Heart left ventricle (tissue), 16 donors: ENCODE measurements around the gene CDCP1. TPM values are rescaled to one million over a fixed set of nuclear protein-coding genes. Genes with fewer than 3 reads are reported as not detected.
A peak's percentile ranks its signal among the peaks of the same experiment; 100 is the strongest.

Experiments used
- ATAC-seq, 4 donors: fragments of 200-7000 bp; cut with Tn5 transposase; one replicate each; pipeline ENCODE4 v1.9.1; 2020 to 2022; ENCODE audit warnings: moderate library complexity in 4 of 4, mild to moderate bottlenecking in 3 of 4, moderate number of reproducible peaks in 1 of 4
- DNase-seq, 5 donors: peaks; one replicate each; pipeline ENCODE4 v3.0.0-alpha.2; 2020
- H3K27ac ChIP-seq, 12 donors: fragments of 200-600 bp; sonication (generic) in 4 of 12; one replicate each; pipeline versions ENCODE4 v1.5.0 to v1.8.0; 2016 to 2022; ENCODE audit warnings: mild to moderate bottlenecking in 2 of 12
- H3K27me3 ChIP-seq, 9 donors: fragments of 200-600 bp; sonication (generic) in 2 of 9; one replicate each; pipeline versions ENCODE4 v1.5.1 to v1.8.0; 2016 to 2022; ENCODE audit warnings: mild to moderate bottlenecking in 3 of 9
- H3K36me3 ChIP-seq, 9 donors: fragments of 200-600 bp; sonication (generic) in 2 of 9; one replicate each; pipeline versions ENCODE4 v1.5.0 to v1.8.0; 2018 to 2022; ENCODE audit warnings: mild to moderate bottlenecking in 2 of 9
- H3K4me1 ChIP-seq, 12 donors: fragments of 200-600 bp; sonication (generic) in 4 of 12; one replicate each; pipeline versions ENCODE4 v1.5.0 to v1.8.0; 2016 to 2022; ENCODE audit warnings: mild to moderate bottlenecking in 3 of 12
- H3K4me3 ChIP-seq, 12 donors: fragments of 200-600 bp; sonication (generic) in 4 of 12; one replicate each; pipeline versions ENCODE4 v1.5.0 to v1.8.0; 2017 to 2022; ENCODE audit warnings: mild to moderate bottlenecking in 9 of 12, moderate library complexity in 4 of 12
- H3K9me3 ChIP-seq, 12 donors: fragments of 200-600 bp; sonication (generic) in 4 of 12; one replicate each; pipeline versions ENCODE4 v1.5.0 to v1.8.0; 2016 to 2022; ENCODE audit warnings: mild to moderate bottlenecking in 1 of 12
- CTCF ChIP-seq, 12 donors: fragments of 200-600 bp; sonication (generic) in 4 of 12; IDR thresholded peaks; one replicate each; pipeline versions ENCODE4 v1.5.0 to v1.8.0; 2018 to 2022; ENCODE audit warnings: antibody characterized with exemption in 12 of 12, mild to moderate bottlenecking in 5 of 12
- POLR2A ChIP-seq, 2 donors: fragments of 450-650 bp; IDR thresholded peaks; one replicate each; pipeline ENCODE4 v1.6.1; 2017; ENCODE audit warnings: antibody characterized with exemption in 2 of 2, mild to moderate bottlenecking in 2 of 2, moderate library complexity in 2 of 2
- WGBS, 4 donors: extraction: QIAGEN DNeasy Blood & Tissue Kit in 2 of 4; methylation state at CpG; one replicate each; pipeline versions ENCODE4 v1.1.5 to v1.1.7; 2013 to 2018; 5-methylcytosine and 5-hydroxymethylcytosine counted together
- intact Hi-C, 10 donors: fragments of 100-400 bp; cut with DNase I; formaldehyde crosslinking; loops; one replicate each; pipeline versions ENCODE4 v1.11.1 to v1.14.2; 2022
- polyA plus RNA-seq, 2 donors: library from polyadenylated mRNA; stranded (reverse); fragments of 200-250 nt; gene quantifications; one replicate each; pipeline ENCODE4 v1.2.3, GENCODE V29; 2013
- total RNA-seq, 9 donors: library from RNA; depleted of rRNA in 2 of 9; stranded (reverse); fragments of >200 nt in 2 of 9; fragmentation: NEBNext Ultra II Directional in 3 of 9; extraction: Animal tissue kit (Norgen Biotek cat#: 25700) in 3 of 9; gene quantifications; one replicate each; pipeline versions ENCODE4 v1.1.0 to v1.2.4, GENCODE V29; 2016 to 2023
- donor health status: ischemic (EF 13 %, LVEDD 7.1; RV severe dilation, severe dysfunction).
- donor health status: healthy with polysubstance abuse.
- donor health status: DM: no; HTN: yes; CAD: no.
- donor health status: DM: no; HTN: no; CAD: no.
- donor health status: ischemic (EF 25% LVEDD 6.9; RV normal size, moderate dysfunction).
- donor health status: ischemic (EF 25% LVEDD 5.7; RV mildly dilated, moderate dysfunction).
- donor health status: healthy.
- donor health status: DM: yes; HTN: yes; CAD: no.
- donor health status: ischemic (EF 35%, LVEDD 5.7; RV mildly dilated, moderate dysfunction).
- donor health status: nonischemic (EF 11% LVEDD 7.7; RV severe dilation, severe dysfunction).
- donor health status: DM: yes; HTN: yes; CAD: no.
- donor health status: PGD.
- donor health status: ischemic (EF 29% LVEDD 5.4; RV normal size, mild dysfunction).
- donor health status: nonischemic (EF 23%, LVEDD 6.1; RV moderate dilation, normal function).

Gene CDCP1
- total and polyA plus RNA-seq, 11 donors = 0.11 to 5.8 (median 0.38) TPM

DNA sequence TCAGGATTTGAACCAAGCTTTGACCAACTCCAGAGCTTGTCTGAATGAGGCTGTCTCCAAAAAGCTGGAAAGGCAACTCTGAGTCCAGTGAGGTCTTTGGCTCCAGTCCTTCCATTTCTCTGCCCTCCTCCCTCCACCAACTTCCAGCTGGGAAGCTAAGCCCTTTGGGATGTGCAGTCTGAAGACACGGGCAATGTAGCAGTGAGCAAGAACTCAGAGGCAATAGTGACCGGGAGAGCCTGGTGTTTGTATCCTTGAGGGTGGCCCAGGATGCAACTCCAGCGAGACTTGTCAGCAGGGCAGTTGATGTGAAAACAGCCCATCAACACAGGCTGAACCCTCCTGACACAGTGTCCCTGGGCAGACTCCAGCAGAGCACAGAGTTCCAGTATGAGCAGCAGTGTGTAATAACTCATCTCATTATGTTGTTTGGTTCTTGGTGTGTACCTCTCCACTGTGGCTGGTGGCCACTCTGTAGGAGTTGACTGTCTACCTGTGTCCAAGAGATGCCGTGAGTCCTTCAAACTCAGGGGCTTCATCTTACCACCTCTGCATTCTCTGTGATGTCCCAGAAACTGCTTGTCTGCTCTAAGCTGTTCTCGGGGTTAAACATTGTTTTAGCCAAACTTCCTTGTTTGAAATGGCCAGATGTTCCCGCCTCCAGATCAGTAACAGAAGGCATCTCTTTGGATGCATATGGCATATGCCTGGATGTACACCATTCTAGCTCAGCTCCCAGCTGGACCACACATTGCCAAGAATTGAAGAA lies 6.6 kb downstream of the CDCP1 start:
- Histone ChIP-seq H3K27me3 (peaks cover 0 to 11% (median 5%) of the 10 kb centered on the region in 9 donors), H3K27ac (peak overlapping the region in 1 of 12 donors; percentile 87), H3K9me3 (no peaks in the 10 kb centered on the region), H3K4me3 (no peak overlapping the region), H3K36me3 (no peaks in the 10 kb centered on the region), H3K4me1 (peaks cover 0 to 54% (median 0%) of the 10 kb centered on the region in 12 donors)
- 71 to 76% (median 73%) methylated on average over 5 to 6 of the region's 6 CpGs for WGBS, 4 donors
- TF ChIP-seq CTCF (IDR thresholded peaks at IDR 0.05) (no peak), POLR2A (IDR thresholded peaks at IDR 0.05) (no peak)
- intact Hi-C loops = no loop called here
- peak in 1 of 4 donors; percentile 35 for ATAC-seq
- DNase-seq = no peak

GRCh38 chr3:45137656-45138181 lies 8.5 kb downstream of the CDCP1 start:
- intact Hi-C loops = no loop called here
- Histone ChIP-seq H3K4me3 (no peak overlapping the region), H3K9me3 (no peaks in the 10 kb centered on the region), H3K36me3 (no peaks in the 10 kb centered on the region), H3K27ac (no peak overlapping the region), H3K4me1 (peaks cover 0 to 60% (median 0%) of the 10 kb centered on the region in 12 donors), H3K27me3 (peaks cover 0 to 5% (median 0%) of the 10 kb centered on the region in 9 donors)
- TF ChIP-seq POLR2A (IDR thresholded peaks at IDR 0.05) (no peak), CTCF (IDR thresholded peaks at IDR 0.05) (no peak)
- DNase-seq (no peak), ATAC-seq (no peak)
- 50 to 61% (median 54%) methylated on average over 5 of the region's 5 CpGs for WGBS, 4 donors

DNA sequence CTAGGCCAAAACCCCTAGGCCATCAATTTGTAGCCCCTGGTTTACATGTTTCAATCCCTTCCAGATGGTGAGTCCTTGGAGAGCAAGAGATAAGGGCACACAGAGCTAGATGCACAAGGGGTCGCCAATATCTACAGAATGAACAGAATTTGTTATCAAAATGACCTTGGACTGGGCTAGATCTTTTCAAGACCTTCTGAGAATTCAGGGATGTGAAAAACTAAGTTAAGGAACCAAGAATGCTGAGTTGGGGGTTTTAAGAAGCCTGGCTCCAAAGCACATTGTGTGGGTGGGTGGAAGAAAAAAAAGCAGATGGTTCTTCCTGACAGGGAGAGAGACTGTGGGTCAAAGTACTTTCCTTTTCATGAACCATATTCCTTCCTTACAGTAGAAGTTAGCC lies 10.2 kb downstream of the CDCP1 start:
- Histone ChIP-seq H3K36me3 (no peaks in the 10 kb centered on the region), H3K4me1 (peaks cover 0 to 60% (median 0%) of the 10 kb centered on the region in 12 donors), H3K9me3 (no peaks in the 10 kb centered on the region), H3K4me3 (no peak overlapping the region), H3K27me3 (peaks cover 0 to 4% (median 0%) of the 10 kb centered on the region in 9 donors), H3K27ac (peak overlapping the region in 1 of 12 donors; percentile 87)
- no peak for DNase-seq
- TF ChIP-seq POLR2A (IDR thresholded peaks at IDR 0.05) (no peak), CTCF (IDR thresholded peaks at IDR 0.05) (no peak)
- intact Hi-C loops = no loop called here
- WGBS, 4 donors = 43 to 51% (median 50%) methylated on average over 1 of the region's 1 CpG
- ATAC-seq = peak in 2 of 4 donors; percentile 20 to 33

DNA sequence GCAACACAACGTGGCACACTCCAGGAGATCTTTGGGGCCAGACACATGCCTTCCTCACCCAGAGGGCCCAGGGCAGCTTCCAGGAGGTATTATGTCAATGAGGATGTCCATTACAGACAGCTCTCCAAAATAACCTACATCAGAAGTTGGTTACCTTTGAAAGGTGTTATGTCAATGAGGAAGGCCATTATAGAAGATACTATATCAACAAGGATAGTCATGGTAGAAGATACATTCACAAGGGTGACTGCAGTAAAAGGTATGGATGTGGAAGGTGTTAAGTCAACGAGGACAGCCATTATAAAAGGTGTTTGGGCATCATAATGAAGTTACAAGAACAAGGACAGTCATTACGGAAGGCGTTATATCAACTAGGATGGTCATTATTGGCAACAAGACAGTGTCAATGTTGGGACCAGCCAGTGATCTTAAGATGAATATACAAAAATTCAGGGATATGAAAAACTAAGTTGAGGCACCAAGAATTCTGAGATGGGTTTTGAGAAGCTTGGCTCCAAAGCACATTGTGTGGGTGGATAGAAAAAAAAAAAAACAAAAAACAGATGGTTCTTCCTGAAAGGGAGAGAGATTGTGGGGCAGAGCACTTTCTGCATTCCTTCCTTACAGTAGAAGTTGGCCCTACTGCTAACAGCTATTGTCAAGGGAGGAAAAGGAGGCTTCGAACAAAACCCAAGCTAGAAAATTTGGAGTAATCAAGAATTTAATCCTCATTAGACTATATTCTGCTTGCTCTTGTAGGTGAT lies 11.2 kb downstream of the CDCP1 start:
- H3K4me1 ChIP-seq = peaks cover 0 to 57% (median 0%) of the 10 kb centered on the region in 12 donors
- no peak overlapping the region for H3K4me3 ChIP-seq
- ATAC-seq (peak in 1 of 4 donors; percentile 38), DNase-seq (no peak)
- TF ChIP-seq CTCF (IDR thresholded peaks at IDR 0.05) = no peak
- TF ChIP-seq POLR2A (IDR thresholded peaks at IDR 0.05) = no peak
- H3K27ac ChIP-seq = peak overlapping the region in 1 of 12 donors; percentile 87
- WGBS, 4 donors = 73 to 83% (median 81%) methylated on average over 5 of the region's 5 CpGs
- no peaks in the 10 kb centered on the region for H3K9me3 ChIP-seq
- H3K27me3 ChIP-seq = no peaks in the 10 kb centered on the region
- intact Hi-C loops = no loop called here
- no peaks in the 10 kb centered on the region for H3K36me3 ChIP-seq
